Activated naive CD4-positive, alpha-beta T cell treated with anti-CD3 and anti-CD28 coated beads, Interleukin-2, amount 50 U/mL, for 16 hours (primary cell): Measurements from ENCODE around the gene ARHGEF16.

Experiments used
- DNase-seq: peaks from one replicate; pipeline ENCODE4 v3.0.0-alpha.2; 2020

ARHGEF16 gene

GRCh38 chr1:3504151-3504821 lies 49.8 kb downstream of the ARHGEF16 start:
- no peak for DNase-seq

DNA sequence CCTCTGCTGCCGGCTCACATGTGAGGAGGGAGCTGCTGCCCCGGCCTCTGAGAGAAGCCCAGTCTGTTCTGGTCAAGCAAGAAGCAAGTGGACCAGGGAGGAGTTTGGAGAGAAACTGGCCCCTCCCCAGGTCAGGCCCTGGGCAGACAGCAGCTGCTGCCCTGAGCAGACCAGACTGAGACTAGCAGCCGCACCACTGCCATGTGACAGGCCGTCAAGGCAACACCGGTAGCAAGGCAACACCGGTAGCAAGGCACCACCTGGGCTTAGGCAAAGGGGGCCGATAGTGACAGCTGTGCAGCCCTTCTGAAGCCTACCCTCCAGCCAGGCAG lies 50.3 kb downstream of the ARHGEF16 start:
- DNase-seq: no peak

DNA sequence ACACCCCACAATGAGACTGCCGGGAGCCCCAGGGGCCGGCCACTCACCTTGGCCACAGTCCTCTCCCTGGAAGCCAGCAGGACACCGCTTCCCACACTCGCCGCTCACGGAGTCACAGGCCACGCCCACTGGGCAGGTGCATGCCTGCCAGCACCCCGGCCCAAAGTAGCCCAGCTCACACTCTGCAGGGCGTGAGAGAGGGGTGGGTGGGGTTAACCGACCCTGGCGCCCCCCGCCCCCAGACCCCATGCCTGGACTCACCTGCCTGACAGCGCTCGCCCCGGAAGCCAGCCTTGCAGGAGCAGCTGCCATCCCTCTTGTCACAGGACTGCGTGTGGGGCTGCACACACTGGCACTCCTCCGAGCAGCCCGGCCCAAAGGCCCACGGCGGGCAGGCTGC lies 50.7 kb downstream of the ARHGEF16 start:
- DNase-seq: no peak

DNA sequence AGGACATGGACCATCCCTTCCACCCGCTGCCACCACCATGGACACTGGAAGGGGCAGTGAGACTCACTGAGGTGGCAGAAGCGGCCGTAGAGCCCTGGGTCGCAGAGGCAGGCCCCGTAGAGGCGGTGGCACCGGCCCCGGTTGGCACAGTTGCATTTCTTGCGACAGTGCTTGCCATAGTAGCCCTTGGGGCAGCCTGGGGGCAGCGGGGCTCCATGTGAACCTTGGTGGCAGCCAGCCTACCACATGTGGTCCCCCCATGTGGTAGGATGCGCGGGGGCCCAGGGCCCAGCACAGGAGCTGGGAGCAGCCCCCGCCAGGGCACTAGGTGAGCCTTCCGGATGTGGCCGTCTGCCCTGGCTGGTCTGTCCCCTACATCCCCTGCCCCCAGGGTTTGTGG lies 51.6 kb downstream of the ARHGEF16 start:
- no peak for DNase-seq

- DNase-seq: no peak
These were observed 52.5 kb downstream of the ARHGEF16 start for GRCh38 chr1:3506943-3507342.

- no peak for DNase-seq
These were observed 53.3 kb downstream of the ARHGEF16 start for GRCh38 chr1:3507636-3508275.

DNA sequence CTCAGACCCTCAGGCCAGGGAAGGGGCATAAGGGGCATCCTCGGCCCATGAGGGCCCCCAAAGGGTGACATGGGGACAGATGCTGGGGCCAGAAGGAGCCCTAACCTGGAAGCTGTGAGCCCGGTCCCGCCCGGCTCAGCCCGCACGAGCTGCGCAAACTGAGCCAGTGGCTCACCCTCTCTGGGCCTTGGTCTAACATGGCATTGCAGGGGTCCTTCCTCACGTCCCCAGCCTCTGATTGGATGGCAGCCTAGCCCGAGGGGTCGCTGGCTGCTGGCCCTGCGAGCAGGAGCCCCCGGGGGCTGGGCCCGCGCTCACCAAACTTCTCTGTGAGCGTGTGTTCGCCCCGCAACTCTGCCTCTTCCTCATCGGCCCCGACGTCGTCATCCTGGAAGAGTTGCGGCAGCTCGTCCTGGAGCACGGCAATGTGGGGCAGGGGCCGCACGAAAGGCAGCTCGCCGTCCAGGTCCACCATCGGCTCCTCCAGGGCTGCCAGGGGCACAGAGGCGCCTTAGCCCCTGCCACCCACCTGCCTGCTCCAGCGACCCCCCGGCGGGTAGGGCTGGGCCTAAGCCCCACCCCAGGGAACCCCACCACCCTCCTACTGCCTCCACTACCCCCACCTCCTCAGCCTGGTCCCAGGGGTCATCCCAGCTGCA lies 54.4 kb downstream of the ARHGEF16 start:
- no peak for DNase-seq

- DNase-seq: no peak
These were observed 55.3 kb downstream of the ARHGEF16 start for GRCh38 chr1:3509721-3510120.

DNA sequence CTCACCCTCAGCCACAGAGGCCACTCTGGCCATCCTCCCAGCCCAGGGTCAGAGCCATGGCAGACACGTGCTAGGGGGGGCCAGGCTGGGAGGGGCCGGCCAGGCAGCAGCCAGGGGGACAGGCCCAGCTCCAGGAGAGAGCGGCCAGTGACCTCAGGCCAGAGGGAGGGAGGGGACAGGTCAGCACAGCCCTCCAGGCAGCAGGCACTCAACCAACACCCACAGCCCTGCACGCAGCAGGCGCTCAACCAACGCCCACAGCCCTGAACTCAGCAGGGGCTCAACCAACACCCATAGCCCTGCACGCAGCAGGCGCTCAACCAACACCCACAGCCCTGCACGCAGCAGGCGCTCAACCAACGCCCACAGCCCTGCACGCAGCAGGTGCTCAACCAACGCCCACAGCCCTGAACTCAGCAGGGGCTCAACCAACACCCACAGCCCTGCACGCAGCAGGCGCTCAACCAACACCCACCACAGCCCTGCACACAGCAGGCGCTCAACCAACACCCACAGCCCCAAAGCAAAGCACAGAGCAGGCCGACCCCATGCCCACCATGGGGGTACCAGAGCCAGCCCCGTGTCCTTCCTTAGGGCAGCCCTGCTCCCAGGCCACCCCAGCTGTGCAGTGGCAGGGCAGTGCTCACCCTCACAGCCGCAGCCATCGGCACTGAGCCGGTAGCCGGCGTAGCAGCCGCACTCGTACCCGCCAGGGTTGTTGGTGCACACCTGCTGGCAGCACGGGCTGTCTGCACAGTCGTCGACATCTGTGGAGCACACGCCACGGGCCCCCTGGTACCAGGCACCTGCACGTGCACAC lies 55.9 kb downstream of the ARHGEF16 start:
- no peak for DNase-seq

DNA sequence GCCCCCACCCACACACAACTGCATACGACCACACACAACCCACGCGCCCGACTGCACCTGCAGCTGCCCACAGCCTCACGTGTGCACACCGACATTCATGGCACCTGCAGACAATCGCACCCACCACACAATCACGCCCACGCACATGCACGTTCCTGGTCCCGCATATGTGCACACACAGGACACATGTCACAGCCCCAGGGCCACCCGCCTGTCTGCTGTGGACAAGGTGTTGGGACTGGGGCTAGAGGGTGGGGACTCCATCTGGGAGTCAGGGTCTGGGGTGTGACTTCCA lies 56.4 kb downstream of the ARHGEF16 start:
- no peak for DNase-seq

- DNase-seq: no peak
These were observed 56.8 kb downstream of the ARHGEF16 start for GRCh38 chr1:3511306-3511705.

DNA sequence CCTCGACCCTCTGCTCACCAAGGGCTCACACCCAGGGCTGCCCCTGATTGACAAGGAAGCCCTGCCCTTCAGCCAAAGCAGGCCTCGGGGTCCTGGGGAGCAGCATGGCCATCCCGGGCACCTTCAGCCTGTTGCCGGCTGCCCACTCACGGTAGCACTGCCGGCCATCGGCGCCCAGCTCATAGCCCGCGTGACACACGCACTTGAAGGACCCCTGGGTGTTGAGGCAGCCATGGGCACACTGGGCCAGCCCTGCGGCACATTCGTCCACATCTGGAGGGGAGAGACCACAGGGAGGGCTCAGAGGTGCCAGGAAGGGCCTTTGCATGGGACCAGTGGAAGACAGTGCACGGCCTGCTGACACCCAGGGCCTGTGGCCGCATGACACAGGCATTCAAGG lies 57.4 kb downstream of the ARHGEF16 start:
- no peak for DNase-seq

DNA sequence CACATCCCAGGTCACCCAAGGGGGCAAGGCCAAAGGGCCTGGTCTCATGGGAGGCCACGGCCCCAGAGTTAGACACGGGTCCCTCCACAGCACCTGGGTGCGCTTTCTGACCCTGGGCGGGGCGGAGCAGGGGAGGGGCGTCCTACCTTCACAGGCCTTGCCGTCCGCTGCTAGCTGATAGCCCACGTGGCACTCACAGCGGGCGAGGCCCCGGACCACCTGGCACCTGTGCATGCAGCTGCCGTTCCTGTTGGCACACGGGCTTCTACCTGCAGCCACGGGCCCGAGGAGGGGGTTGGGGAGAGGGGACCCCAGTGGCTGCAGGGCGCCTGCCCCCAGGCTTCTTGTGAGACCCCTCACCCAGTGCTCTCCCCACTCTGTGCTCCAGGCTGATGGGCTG lies 59.9 kb downstream of the ARHGEF16 start:
- no peak for DNase-seq

DNA sequence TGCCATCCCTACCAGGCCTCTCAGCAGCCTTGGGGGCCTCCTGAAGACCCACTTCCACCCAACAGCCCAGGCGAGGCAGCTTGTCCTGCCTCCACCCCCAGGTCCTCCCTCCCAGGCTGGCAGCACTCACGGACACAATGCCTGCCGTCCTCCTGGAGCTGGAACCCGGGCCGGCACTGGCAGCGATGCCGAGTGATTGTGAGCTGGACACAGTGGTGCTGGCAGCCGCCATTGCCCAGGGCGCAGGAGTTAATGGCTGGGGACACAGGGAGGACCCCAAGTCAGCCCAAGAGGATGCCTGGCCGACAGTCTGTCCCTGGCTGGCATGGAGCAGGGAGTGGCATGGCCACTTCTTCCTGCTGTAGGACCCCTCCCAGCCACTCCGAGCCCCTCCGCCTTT lies 60.8 kb downstream of the ARHGEF16 start:
- DNase-seq: no peak

- no peak for DNase-seq
These were observed 61.5 kb downstream of the ARHGEF16 start for GRCh38 chr1:3515774-3516480.

DNA sequence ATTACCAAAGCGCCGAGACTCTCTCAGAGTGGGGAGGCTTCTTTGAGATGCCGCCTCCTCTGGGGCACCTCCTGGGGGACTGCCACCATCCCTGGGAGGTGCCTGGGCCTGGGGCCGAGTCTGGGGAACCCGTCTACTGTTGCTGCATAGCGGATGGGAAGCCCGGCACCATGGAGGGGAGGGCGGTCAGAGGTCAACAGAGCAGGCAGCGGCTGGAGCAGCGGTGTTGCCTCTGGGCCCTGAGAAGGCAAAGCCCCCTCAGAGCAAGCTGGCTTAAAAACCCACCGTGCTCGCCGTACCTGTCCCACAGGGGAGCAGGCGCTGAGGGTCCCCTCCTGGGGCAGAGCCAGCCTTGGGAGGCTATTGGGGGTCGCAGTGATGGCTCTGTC lies 62.0 kb downstream of the ARHGEF16 start:
- DNase-seq: no peak

- DNase-seq: no peak
These were observed 62.6 kb downstream of the ARHGEF16 start for GRCh38 chr1:3516911-3517675.

DNA sequence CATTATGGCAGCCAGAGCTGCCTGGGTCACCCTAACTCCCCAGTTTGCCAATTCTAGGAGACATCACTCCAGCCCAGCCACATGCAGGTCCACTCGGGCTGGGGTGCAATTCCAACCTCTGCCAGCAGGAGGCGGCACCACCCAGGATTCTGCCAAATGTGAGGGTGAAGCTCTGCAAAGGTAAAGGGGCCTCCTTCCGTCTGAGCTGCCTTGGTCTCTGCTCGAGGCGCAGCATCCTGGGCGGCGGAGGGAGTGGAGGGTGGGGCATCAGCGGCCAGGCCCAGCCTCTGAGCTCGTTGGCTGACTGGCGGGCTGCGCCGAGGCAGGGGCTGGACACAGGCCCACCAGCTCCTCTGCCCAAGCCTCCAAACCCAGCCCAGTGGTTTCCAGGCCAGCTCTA lies 63.8 kb downstream of the ARHGEF16 start:
- peak; percentile 27 for DNase-seq

DNA sequence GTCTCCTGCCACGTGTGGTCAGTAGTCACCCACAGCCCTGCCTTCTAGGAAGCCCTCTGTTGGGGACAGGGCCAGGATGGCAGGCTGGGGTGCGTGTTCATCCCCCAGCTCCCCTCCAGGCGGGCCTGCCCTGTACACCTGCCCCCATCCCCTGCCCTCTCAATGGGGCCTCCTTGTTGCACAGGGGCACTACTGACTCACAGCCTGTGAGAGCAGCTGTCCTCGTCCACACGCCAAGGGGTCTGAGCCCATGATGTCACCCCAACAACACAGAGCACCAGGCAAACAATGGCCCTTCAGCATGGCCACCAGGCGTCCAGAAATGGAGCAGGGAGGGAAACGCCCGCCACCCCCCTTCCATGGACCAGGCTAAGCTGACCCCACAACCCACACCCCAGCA lies 64.3 kb downstream of the ARHGEF16 start:
- no peak for DNase-seq

GRCh38 chr1:3519301-3519885 lies 64.9 kb downstream of the ARHGEF16 start:
- DNase-seq: no peak

DNA sequence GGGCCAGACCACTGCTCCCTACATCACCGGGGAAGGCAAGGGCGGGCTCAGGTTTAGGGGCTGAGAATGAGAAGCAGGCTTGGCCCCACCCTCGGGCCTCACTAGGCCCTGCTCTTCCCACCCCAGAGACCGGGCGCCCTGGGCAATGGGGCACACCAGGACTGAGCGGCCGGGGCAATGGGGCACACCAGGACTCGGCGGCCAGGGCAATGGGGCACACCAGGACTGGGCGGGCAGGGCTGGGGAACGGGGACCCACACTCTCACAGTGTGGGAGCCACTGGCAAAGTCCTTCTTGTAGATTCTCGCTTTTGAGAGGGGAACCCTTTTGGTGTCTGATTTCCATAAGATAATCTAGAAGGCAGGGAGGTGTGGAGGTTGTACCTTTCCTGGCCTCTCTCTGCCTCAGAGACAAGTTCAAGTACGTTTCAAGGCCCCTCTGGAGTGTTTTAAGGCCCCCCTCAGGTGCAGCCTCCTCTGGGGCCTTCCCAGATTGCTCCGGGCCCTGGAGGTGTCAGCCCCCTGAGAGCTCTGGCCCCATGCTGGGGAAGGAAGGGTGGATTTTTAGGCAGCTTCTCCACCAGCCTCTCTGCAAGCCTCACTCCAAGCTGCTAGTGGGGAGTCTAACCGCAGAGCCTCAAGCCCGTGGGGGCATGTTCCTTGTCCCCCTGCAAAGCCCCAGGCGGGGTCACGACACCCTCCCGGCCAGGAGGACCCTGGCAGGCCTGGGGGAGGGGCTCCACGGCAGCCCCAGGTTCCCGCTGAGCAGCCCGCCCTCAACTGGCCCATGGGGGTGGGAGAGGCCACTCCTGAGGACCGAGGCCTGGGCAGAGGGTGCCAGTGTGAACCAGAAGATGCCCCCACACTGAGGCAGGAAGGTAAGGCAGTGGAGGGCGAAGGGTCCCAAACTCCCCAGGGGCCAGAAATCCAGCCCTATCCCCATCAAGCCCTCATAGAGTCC lies 66.2 kb downstream of the ARHGEF16 start:
- DNase-seq: no peak
